GM21360 (cell line): ENCODE results near the gene ABL2.
"Not testable (repeated sequence)": the region's sequence is repeated elsewhere in the genome, so short reads cannot be mapped to it uniquely, and the experiment has no call there.

Experiments used
- ATAC-seq: cut with Tn5 transposase; IDR thresholded peaks from one replicate; pipeline ENCODE4 v1.9.1; 2021; ENCODE audit warnings: mild to moderate bottlenecking, moderate library complexity; ENCODE audit not compliant: unreplicated experiment

Gene ABL2

DNA sequence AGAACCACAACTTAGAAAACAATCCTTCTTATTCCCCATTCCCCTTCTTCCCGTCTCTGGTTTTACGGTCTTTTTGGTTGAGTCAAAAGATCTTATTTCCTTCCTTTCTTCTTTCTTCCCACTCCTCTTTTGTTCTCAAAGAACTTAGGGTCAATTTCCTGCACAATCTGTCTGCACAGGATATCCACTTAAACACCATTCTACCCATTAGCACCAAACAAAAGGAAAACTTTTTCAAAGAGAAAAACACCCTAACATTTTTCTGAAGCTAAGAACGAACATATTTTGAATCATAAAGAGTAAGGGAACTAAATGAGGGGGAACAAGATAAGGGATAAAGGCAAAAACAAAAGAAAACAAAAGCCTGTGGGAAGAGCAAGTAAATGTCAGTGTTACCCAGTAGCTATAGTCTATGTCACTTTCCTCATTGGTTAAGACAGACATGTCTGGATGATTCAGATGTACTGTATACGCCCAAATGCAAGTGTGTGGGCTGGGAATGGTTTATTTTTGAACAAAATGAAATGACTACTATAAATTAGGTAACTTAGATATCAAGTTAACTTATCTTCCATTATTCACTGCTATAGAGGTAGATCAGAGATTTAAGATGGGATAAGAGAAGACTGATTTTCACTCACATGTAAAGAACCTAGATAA is 87.8 kb downstream of the ABL2 start:
- ATAC-seq = peak; percentile 64

DNA sequence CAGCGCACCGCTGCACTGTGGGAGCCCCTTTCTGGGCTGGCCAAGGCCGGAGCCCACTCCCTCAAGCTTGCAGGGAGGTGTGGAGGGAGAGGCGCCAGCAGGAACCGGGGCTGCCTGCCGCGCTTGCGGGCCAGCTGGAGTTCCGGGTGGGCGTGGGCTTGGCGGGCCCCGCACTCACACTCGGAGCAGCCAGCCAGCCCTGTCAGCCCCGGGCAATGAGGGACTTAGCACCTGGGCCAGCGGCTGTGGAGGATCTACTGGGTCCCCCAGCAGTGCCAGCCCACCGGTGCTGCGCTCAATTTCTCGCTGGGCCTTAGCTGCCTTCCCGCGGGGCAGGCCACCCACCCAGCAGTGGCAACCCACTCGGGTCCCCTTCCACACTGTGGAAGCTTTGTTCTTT is 90.7 kb downstream of the ABL2 start:
- not testable (repeated sequence) for ATAC-seq

DNA sequence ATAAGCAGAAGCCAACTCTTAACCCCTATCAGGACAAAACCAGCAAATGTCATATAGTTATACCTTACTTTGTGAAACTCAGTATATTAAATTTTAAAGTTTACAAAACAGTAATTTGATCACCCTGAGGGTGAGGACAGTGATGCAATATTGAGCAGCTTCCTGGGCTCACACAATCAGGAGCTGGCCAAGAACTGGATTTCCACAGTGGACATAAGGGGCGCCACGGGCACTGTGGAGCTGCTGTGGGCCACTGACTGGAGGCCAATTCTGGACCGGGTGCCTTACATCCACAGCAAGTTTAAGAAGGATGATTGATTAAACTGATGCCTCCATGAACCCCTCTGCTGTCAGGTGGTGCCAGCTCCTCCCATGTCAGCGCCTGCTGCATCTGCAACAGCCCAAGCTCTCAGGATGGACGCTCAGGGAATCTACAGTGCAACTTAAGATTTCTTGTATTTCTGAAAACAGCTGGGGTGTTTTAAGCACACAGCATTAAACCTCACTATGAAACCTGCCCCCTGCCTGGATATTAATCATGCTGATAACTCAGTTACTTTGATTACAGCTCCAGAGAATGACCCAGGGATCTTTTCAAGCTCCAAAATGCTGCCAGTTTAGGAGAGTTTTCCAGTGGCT is 91.7 kb downstream of the ABL2 start:
- ATAC-seq = no peak

DNA sequence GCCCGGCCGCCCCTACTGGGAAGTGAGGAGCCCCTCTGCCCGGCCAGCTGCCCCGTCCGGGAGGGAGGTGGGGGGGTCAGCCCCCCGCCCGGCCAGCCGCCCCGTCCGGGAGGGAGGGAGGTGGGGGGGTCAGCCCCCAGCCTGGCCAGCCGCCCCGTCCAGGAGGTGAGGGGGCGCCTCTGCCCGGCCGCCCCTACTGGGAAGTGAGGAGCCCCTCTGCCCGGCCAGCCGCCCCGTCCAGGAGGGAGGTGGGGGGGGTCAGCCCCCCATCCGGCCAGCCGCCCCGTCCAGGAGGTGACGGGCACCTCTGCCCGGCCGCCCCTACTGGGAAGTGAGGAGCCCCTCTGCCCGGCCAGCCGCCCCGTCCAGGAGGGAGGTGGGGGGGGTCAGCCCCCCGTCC is 93.8 kb downstream of the ABL2 start:
- ATAC-seq = not testable (repeated sequence)

GRCh38 chr1:179135168-179135567 is 94.3 kb downstream of the ABL2 start:
- not testable (repeated sequence) for ATAC-seq

- ATAC-seq = peak; percentile 97
These were observed 99.6 kb downstream of the ABL2 start for GRCh38 chr1:179129702-179130473.

- no peak for ATAC-seq
These were observed 101.0 kb downstream of the ABL2 start for GRCh38 chr1:179128520-179128919.

GRCh38 chr1:179127163-179127895 is 102.1 kb downstream of the ABL2 start:
- no peak for ATAC-seq

DNA sequence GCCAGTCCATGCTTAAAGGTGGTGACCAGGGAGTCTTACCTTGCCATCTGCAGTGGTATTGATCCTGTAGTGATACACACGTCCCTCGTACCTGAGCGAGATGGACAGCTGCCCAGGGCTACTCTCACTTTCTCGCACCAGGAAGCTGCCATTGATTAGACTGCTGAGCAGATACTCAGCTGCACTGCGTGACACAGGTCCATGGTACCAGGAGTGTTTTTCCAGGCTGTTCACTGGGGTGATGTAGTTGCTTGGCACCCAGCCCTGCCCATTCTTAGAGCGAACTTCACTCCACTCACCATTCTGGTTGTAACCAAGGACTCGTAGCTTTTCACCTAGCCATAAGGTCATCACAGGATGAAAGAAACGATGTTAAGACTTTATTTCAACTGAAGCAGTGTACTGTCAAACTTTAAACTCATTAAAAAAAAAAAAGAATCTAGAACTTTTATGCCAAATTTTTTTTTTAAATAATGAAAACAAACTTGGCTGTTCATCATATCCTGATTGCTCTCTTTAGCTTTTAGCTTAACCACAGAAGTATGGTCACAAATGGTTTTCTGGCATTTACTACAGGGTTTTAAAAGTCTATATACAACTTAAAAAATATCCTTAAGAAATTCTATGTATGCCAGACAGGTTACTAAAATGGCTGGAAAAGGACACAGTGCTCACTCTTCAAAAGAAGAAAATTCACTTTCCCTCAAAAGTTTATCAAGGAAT is 103.0 kb downstream of the ABL2 start:
- no peak for ATAC-seq

DNA sequence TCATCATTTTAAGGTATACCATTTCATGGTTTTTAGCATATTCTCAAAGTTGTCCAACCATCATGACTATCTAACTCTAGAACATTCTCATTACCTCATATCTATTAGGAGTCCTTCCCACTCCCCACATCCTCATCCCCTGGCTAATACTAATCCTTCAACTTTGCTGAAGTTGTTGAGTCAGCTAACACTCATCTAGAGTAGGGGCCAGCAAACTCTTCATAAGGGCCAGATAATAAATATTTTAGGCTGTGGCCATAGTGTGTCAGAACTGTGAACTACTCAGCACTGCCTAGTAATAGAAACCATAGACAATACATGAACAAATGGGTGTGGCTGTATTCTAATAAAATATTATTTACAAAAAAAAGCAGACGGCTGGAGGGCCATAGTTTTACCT is 104.6 kb downstream of the ABL2 start:
- no peak for ATAC-seq

DNA sequence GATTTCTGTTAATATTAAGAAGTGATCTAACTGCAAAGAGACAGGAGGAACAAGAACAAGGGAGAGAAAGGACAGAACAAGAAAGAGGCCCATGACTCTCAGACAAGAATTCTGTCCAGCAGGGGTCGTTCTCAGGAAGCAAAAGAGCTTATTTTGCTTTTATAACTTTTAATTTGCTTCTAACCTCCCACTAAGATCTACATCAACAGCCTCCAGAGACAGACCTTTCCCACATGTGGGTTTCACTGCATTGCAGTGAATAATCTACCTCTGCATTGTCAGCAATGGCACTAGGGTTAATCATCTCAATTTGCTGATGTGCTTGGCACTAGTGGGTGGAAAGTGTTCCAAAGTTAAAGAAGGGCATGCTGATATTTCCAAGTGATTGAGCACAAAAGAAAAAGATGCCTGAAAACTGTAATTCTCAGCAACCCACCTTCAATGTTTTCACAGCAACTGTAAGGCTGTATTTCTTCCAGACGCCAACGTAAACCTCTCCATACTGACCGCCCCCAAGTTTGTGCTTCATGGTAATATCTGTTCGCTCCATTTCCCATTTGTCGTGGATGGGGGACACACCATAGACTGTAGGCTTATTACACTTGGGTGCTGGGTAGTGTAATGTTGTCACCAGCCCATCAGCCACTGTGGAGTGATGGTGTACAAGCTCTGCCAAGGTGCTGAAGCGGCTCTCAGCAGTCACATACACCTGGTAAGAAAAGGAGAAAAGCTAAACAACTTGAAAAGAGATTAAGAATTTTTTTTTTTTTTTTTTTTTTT is 108.1 kb downstream of the ABL2 start:
- ATAC-seq = no peak

- ATAC-seq = no peak
These were observed 108.7 kb downstream of the ABL2 start for GRCh38 chr1:179120736-179121135.

DNA sequence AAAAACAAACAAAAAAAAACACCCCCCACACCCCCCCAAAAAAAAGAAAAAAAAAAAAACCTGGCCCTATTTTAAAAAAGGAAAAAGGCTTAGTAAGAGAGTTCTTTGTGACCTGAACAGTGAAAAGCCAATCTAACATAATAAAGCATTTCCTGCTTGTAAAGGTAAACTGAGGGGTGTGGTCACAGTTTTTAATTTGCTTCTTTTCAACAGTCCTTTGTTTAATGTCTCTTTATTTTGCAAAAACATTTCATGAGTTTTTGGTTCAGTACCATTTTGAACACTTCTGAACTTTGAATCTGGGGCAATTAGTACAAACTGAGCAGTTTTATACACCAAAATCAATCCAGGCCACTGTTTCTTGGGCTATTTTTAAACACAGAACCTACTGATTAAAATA is 110.0 kb downstream of the ABL2 start:
- ATAC-seq = no peak

- no peak for ATAC-seq
These were observed 114.3 kb downstream of the ABL2 start for GRCh38 chr1:179115181-179115580.

GRCh38 chr1:179108644-179109043 is 120.8 kb downstream of the ABL2 start:
- no peak for ATAC-seq

- ATAC-seq = no peak
These were observed 121.5 kb downstream of the ABL2 start for GRCh38 chr1:179107706-179108629.

DNA sequence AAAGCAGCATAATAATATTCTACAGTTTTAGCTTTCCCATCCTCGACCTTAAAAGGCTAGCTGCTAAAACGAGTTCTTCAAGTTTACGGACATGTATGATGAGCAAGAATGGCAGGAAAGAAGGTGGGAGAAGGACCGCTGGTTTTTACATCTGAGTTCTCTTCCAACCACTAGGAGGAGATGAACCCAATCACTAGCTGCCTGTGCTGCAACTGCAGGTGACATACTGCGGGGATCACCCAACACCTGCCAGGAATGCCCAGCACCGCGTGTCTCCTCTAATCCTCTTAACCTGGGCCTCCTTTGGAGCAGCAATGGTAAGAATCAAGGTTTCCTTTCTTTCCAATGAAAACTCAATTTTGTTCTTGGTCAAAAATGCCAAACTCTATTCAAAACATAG is 124.1 kb downstream of the ABL2 start:
- ATAC-seq = no peak

GRCh38 chr1:179104611-179105250 is 124.7 kb downstream of the ABL2 start:
- ATAC-seq = no peak
